ENCODE data around the gene ORM1. TPM values are rescaled to one million over a fixed set of nuclear protein-coding genes. Genes with fewer than 3 reads are reported as not detected.
"Not testable (repeated sequence)": the region's sequence is repeated elsewhere in the genome, so short reads cannot be mapped to it uniquely, and the experiment has no call there.

ORM1 gene
- total RNA-seq, 1 donor from 2014 or later: 1.2 TPM

DNA sequence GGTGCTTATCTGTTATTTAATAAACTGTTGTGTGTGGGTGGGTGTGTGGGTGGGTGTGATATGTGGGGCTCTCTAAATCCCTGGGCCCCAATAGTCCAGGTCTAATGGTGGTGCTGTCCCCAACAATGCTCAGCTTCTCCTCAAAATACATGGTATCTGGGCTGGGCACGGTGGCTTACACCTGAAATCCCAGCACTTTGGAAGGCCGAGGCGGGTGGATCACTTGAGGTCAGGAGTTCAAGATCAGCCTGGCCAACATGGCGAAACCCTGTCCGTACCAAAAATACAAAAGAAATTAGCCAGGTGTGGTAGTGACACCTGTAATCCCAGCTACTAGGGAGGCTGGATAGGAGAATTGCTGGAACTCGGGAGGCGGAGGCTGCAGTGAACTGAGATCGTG lies 4.5 kb upstream of the ORM1 start:
- intact Hi-C loops (cut with DNase I): no loop called here
- no peak for DNase-seq
- ATAC-seq (ENCODE audit: poor library complexity): no peak

DNA sequence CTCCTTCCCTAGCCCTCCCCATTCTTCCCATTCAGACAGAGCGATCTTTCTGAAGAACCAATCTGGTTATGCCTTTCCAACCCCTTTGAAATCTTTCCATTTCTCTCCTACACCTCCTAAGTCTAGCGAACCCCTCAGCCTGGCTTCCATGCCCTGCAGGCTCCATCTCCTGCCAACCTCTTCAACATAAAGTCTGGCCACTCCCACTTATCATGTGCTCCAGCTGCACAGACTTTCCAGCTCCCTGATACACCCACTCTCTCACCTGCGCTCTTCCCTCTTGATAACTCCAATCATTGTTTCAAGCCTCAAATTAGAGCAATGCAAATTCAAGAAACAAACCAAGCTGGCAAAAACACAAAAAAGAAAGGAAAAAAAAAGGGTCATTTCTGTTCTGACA lies 3.8 kb upstream of the ORM1 start:
- no peak for DNase-seq
- intact Hi-C loops (cut with DNase I): no loop called here
- ATAC-seq (ENCODE audit: poor library complexity): no peak

DNA sequence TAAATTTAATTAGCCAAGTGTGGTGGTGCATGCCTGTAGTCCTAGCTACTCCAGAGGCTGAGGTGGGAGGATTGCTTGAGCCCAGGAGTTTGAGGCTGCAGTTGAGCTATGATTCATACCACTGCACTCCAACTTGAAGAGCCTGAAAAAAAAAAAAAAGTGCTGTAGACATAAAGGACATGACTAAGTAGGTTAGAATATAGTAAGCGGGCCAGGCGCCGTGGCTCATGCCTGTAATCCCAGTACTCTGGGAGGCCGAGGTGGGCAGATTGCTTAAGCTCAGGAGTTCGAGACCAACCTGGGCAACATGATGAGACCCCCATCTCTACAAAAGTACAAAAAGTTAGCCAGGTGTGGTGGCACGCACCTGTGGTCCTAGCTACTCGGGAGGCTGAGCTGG lies 2.2 kb upstream of the ORM1 start:
- intact Hi-C loops (cut with DNase I); DNase-seq; ATAC-seq (ENCODE audit: poor library complexity): not testable (repeated sequence)

DNA sequence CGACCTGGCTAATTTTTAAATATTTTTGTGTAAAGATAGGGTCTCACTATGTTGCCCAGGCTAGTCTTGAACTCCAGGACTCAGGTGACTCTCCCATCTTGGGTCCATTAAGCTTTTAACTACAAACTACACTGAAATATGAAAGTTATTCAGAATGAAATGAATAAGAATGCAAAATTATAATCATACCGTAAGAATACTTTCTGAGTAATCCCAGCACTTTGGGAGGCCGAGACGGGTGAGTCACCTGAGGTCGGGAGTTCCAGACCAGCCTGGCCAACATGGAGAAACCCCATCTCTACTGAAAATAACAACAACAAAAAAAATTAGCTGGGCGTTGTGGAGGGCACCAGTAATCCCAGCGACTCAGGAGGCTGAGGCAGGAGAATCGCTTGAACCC lies 1.1 kb upstream of the ORM1 start:
- no peak for DNase-seq
- intact Hi-C loops (cut with DNase I): no loop called here
- ATAC-seq (ENCODE audit: poor library complexity): no peak

DNA sequence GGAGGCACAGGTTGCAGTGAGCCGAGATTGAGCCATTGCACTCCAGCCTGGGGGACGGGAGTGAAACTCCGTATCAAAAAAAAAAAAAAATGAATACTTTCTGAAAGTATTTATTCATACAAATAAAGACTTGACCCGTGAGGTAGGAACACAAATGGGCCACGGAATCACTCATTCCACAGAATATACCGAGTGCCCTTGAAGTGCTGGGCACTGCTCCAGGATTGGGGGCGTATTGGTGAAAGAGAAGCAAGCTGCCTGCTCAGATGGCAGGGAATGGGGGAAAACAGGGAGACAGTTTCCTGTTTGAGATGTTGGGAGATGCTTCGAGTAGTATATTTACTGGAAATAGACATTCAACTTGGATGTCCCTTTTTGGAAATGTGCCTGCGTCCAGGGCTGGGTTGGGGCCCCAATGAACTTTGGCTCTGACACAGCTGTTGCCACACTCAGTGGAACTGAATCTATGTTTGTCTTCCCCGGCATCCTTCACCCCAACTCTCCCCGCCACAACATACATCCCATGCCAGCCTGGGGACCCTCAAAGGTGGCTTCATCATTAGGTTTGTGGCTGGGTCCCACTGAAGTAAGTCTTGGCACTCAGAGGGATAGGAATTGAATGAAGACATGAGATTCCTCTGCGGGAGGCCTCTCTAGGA lies 609 bp upstream of the ORM1 start:
- ATAC-seq (ENCODE audit: poor library complexity); intact Hi-C loops (cut with DNase I); DNase-seq: not testable (repeated sequence)

DNA sequence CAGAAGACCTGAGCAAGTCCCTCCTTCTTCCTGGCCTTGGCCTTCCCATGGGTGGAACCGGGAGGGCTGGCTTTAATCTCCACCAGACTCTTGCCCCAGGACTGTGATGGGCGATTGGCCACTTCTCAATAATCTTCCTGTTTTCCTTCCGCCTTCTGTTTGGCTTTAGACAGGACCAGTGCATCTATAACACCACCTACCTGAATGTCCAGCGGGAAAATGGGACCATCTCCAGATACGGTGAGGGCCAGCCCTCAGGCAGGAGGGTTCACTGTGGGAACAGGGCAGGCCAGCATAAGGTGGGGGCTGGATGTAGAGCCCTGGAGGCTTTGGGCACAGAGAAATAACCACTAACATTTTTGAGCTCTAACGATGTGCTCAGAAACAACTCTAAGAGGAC lies 951 bp downstream of the ORM1 start:
- intact Hi-C loops (cut with DNase I); ATAC-seq (ENCODE audit: poor library complexity); DNase-seq: not testable (repeated sequence)

DNA sequence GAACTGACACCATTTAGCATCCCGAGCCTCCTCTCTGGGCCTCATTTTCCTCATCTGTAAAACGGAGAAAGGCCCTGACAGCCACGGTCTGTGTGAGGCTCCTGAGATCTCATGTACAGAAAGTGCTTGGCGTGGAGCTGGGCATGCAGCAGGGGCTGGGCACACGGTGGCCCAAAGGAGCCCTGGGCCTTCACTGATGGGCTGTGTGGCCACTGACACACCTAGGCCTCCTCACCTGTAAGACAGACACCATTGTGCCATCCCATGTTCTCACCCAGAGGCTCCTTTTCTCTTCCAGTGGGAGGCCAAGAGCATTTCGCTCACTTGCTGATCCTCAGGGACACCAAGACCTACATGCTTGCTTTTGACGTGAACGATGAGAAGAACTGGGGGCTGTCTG lies 1.6 kb downstream of the ORM1 start:
- ATAC-seq (ENCODE audit: poor library complexity) (no peak), DNase-seq (no peak)
- intact Hi-C loops (cut with DNase I): no loop called here

DNA sequence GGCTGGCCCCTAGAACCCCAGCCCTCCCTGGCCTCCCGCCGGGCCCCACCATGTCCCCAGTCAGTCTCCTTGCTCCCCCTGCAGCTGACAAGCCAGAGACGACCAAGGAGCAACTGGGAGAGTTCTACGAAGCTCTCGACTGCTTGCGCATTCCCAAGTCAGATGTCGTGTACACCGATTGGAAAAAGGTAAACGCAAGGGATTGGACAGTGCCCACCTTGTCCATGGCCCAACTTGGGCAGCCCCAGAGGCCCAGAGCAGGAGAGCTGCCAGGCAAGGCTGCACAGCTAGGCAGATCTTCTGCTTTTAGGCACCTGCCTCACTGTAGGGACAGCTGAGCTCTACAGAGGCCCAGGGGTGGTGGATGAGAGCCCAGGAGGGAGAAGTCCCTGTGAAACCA lies 2.1 kb downstream of the ORM1 start:
- intact Hi-C loops (cut with DNase I); DNase-seq; ATAC-seq (ENCODE audit: poor library complexity): not testable (repeated sequence)

DNA sequence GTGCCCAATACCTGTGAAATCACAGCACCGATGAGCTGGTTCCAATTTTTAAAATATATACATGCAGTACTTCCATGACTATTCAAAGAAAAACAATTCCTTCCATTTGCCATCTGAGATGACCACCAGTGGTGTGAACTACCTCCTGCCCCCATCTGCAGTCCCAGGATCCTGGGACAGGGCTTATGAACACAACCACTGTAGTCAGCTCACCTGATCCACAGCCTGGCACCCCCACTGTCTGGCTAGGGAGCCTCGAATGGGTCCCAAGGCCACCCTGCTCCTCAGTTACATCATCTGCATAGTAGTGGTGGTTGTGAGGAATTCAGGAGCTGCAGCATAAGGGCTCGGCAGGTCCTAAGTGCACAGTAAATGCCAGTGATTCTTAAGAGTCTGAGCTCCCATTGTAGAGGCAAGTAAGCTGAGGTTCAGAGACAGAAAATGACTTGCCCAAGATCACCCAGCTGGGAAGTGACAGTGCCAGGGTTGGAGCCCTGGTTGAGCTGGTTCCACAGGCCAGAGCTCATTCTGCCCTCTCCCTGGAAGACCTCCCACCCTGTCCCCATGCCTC lies 2.9 kb downstream of the ORM1 start:
- DNase-seq; intact Hi-C loops (cut with DNase I); ATAC-seq (ENCODE audit: poor library complexity): not testable (repeated sequence)

DNA sequence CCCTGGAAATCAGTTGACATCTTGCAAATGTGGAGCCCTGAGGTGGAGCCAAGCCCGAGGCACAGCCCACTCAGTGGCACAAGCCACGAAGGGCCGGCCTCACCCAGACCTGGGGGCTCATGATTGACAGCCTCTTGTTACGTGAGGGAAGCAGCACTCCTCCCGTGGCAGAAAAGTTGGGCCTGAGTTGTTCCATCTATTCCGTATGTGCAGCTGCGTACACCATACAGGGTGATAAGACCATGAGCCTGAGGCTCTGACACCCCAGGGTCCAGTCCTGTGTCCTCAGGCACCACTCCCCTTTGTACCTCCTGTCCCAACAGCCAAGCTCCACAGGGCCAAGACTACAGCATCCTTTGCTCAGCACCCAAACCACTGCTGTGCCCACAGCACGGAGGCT lies 4.9 kb downstream of the ORM1 start:
- intact Hi-C loops (cut with DNase I): no loop called here
- ATAC-seq (ENCODE audit: poor library complexity): no peak
- DNase-seq: no peak

DNA sequence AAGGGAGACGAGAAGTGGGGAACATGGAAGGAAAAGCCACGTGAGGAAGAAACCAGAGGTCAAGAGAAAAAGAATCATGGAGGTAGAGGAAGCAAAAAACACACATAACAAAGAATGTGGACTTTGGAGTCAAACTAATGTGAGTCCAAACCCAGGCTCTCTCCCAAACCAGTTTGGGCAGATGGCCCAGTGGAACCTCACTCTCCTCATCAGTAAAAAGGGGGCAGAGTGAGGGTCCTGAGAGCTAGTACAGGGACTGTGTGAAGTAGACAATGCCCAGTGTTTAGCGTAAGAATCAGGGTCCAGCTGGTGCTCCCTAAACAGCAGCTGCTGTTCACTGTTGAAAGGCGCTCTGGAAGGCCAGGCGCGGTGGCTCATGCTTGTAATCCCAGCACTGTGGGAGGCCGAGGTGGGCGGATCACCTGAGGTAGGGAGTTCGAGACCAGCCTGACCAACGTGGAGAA lies 5.5 kb downstream of the ORM1 start:
- intact Hi-C loops (cut with DNase I): not testable (repeated sequence)

DNA sequence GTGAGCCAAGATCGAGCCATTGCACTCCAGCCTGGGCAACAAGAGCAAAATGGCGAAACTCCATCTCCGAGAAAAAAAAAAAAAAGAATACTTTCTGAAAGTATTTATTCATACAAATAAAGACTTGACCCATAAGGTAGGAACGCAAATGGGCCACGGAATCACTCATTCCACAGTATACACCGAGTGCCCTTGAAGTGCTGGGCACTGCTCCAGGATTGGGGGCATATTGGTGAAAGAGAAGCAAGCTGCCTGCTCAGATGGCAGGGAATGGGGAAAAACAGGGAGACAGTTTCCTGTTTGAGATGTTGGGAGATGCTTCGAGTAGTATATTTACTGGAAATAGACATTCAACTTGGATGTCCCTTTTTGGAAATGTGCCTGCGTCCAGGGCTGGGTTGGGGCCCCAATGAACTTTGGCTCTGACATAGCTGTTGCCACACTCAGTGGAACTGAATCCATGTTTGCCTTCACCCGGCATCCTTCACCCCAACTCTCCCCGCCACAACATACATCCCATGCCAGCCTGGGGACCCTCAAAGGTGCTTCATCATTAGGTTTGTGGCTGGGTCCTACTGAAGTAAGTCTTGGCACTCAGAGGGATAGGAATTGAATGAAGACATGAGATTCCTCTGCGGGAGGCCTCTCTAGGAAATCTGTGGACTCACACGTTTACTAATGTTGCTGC lies 6.2 kb downstream of the ORM1 start:
- intact Hi-C loops (cut with DNase I); DNase-seq; ATAC-seq (ENCODE audit: poor library complexity): not testable (repeated sequence)

More for the DNA sequence above, 5.5 kb downstream of the ORM1 start:
- DNase-seq; ATAC-seq (ENCODE audit: poor library complexity): not testable (repeated sequence)

DNA sequence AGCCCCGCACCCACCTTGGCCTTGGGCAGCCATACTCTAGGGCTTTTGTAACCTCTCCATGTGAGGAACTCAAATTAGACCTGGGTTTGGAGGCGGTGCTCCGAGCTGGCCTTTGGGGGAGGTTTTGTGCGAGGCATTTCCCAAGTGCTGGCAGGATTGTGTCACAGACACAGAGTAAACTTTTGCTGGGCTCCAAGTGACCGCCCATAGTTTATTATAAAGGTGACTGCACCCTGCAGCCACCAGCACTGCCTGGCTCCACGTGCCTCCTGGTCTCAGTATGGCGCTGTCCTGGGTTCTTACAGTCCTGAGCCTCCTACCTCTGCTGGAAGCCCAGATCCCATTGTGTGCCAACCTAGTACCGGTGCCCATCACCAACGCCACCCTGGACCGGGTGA lies 6.7 kb downstream of the ORM1 start, which contains the start of gene ORM2:
Gene ORM2 (plus strand): TSS at position 245 of the 398 bp plus-strand sequence. CDS start 36 bp downstream, at position 281.
- intact Hi-C loops (cut with DNase I); DNase-seq; ATAC-seq (ENCODE audit: poor library complexity): not testable (repeated sequence)

DNA sequence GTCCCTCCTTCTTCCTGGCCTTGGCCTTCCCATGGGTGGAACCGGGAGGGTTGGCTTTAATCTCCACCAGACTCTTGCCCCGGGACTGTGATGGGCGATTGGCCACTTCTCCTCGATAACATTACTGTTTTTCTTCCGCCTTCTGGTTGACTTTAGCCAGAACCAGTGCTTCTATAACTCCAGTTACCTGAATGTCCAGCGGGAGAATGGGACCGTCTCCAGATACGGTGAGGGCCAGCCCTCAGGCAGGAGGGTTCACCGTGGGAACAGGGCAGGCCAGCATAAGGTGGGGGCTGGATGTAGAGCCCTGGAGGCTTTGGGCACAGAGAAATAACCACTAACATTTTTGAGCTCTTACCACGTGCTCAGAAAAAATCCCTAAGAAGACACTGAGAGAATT lies 7.7 kb downstream of the ORM1 start:
- intact Hi-C loops (cut with DNase I): no loop called here
- DNase-seq (no peak), ATAC-seq (ENCODE audit: poor library complexity) (no peak)

DNA sequence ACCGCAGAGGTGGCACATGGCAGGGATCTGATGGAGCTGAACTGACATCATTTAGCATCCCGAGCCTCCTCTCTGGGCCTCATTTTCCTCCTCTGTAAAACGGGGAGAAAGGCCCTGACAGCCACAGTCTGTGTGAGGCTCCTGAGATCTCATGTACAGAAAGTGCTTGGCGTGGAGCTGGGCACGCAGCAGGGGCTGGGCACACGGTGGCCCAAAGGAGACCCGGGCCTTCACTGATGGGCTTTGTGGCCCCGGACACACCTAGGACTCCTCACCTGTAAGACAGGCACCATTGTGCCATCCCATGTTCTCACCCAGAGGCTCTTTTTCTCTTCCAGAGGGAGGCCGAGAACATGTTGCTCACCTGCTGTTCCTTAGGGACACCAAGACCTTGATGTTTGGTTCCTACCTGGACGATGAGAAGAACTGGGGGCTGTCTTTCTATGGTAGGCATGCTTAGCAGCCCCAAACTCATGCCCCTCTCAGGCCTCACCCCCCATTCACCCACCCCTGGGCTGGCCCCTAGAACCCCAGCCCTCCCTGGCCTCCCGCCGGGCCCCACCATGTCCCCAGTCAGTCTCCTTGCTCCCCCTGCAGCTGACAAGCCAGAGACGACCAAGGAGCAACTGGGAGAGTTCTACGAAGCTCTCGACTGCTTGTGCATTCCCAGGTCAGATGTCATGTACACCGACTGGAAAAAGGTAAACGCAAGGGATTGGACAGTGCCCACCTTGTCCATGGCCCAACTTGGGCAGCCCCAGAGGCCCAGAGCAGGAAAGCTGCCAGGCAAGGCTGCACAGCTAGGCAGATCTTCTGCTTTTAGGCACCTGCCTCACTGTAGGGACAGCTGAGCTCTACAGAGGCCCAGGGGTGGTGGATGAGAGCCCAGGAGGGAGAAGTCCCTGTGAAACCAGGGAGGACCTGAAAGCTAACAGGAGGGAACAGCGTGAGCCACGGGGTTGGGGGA lies 8.6 kb downstream of the ORM1 start:
- ATAC-seq (ENCODE audit: poor library complexity); DNase-seq; intact Hi-C loops (cut with DNase I): not testable (repeated sequence)

DNA sequence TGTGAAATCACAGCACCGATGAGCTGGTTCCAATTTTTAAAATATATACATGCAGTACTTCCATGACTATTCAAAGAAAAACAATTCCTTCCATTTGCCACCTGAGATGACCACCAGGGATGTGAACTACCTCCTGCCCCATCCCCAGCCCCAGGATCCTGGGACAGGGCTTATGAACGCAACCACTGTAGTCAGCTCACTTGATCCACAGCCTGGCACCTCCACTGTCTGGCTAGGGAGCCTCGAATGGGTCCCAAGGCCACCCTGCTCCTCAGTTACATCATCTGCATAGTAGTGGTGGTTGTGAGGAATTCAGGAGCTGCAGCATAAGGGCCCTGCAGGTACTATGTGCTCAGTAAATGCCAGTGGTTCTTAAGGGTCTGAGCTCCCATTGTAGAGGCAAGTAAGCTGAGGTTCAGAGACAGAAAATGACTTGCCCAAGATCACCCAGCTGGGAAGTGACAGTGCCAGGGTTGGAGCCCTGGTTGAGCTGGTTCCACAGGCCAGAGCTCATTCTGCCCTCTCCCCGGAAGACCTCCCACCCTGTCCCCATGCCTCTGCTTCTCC lies 9.7 kb downstream of the ORM1 start:
- DNase-seq; ATAC-seq (ENCODE audit: poor library complexity); intact Hi-C loops (cut with DNase I): not testable (repeated sequence)

DNA sequence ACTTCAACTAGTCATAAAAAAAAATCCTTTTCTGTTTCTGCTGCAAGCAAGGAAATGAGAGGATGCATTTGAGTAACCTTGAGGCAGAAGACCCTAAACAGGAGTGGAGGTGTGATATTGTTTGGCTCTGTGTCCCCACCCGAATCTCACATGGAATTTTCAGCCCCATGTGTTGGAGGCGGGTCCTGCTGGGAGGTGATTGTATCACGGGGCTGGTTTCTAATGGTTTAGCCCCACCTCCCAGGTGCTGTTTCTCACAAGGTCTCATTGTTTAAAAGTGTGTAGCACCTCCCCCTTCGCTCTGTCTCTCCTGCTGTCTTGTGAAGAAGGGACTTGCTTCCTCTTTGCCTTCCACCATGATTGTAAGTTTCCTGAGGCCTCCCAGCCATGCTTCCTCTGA lies 10.8 kb downstream of the ORM1 start:
- ATAC-seq (ENCODE audit: poor library complexity); DNase-seq; intact Hi-C loops (cut with DNase I): not testable (repeated sequence)

DNA sequence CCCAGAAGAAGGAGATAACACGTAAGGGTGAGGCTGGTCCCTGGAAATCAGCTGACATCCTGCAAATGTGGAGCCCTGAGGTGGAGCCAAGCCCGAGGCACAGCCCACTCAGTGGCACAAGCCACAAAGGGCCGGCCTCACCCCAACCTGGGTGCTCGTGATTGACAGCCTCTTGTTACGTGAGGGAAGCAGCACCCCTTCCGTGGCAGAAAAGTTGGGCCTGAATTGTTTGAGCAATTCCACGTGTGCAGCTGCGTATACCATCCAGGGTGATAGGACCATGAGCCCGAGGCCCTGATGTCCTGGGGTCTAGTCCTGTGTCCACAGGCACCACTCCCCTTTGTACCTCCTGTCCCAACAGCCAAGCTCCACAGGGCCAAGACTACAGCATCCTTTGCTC lies 11.6 kb downstream of the ORM1 start:
- intact Hi-C loops (cut with DNase I): no loop called here
- ATAC-seq (ENCODE audit: poor library complexity) (no peak), DNase-seq (no peak)
